ENCODE results near the gene SH3RF3.

- TF ChIP-seq EZH2 (IDR thresholded peaks at IDR 0.05; ENCODE audit: low read length) (no peak), CTCF (optimal IDR thresholded peaks at IDR 0.05 in 1 of 3, IDR thresholded peaks at IDR 0.05 in 1 of 3, conservative IDR thresholded peaks at IDR 0.05 in 1 of 3; ENCODE audit: extremely low read depth in 1 of 3, insufficient read depth in 2 of 3, low read length in 3 of 3) (no peak)
Observed at GRCh38 chr2:109244304-109244582, 115.2 kb downstream of the SH3RF3 start.

Data from keratinocyte (primary cell).